IMR-90 (cell line): ENCODE measurements around the gene UBASH3B.

ENCODE experiments used
- BHLHE40 ChIP-seq: fragments of 150-350 bp; IDR thresholded peaks from 2 replicates; pipeline ENCODE4 v1.6.1; 2016; ENCODE audit warnings: mild to moderate bottlenecking, low read depth, low read length
- CEBPB ChIP-seq: IDR thresholded peaks from 2 replicates; pipeline ENCODE4 v1.6.1; 2012; ENCODE audit warnings: low read depth, low read length, improper control_type of control experiment
- CTCF ChIP-seq: conservative IDR thresholded peaks from 2 replicates; pipeline ENCODE4 v1.5.1; 2012; ENCODE audit warnings: mild to moderate bottlenecking, low read depth, low read length, improper control_type of control experiment
- MAFK ChIP-seq: IDR thresholded peaks from 2 replicates; pipeline ENCODE4 v1.6.1; 2012; ENCODE audit warnings: low read depth, low read length, improper control_type of control experiment
- MXI1 ChIP-seq: IDR thresholded peaks from 2 replicates; pipeline ENCODE4 v1.6.1; 2012; ENCODE audit warnings: low read depth, mild to moderate bottlenecking, low read length, moderate library complexity, borderline replicate concordance
- POLR2A ChIP-seq: IDR thresholded peaks from 2 replicates; pipeline ENCODE4 v1.6.1; 2012; ENCODE audit warnings: mild to moderate bottlenecking, low read depth, low read length
- RAD21 ChIP-seq: IDR thresholded peaks from 2 replicates; pipeline ENCODE4 v1.6.1; 2012; ENCODE audit warnings: low read length, improper control_type of control experiment

- TF ChIP-seq CTCF = no peak
- no peak for TF ChIP-seq MAFK
- TF ChIP-seq MXI1 = no peak
- no peak for TF ChIP-seq POLR2A
- TF ChIP-seq CEBPB = no peak
- TF ChIP-seq RAD21 = no peak
- TF ChIP-seq BHLHE40 = no peak
Observed at GRCh38 chr11:122755409-122755808, 99.9 kb downstream of the UBASH3B start.
